SK-N-SH (cell line): ENCODE measurements around the gene MLIP.

ENCODE experiments used
- CHD2 ChIP-seq: fragments of 150-350 bp; IDR thresholded peaks from 2 replicates; pipeline ENCODE4 v1.6.1; 2018; ENCODE audit warnings: low read length; ENCODE audit not compliant: partially characterized antibody
- CTCF ChIP-seq: fragments of 200-600 bp; sonication (generic); IDR thresholded peaks from 2 replicates; pipeline ENCODE4 v1.6.1; 2017; ENCODE audit warnings: antibody characterized with exemption, mild to moderate bottlenecking, moderate library complexity
- EZH2phosphoT487 ChIP-seq: fragments of 200-600 bp; sonication (generic); IDR thresholded peaks from 2 replicates; pipeline ENCODE4 v1.6.1; 2017; ENCODE audit warnings: low read depth, mixed run types, mild to moderate bottlenecking, antibody characterized with exemption, moderate library complexity, borderline replicate concordance
- GABPA ChIP-seq: IDR thresholded peaks from 2 replicates; pipeline ENCODE4 v1.4.0; 2012; ENCODE audit warnings: low read depth, mild to moderate bottlenecking
- JUND ChIP-seq: IDR thresholded peaks from 2 replicates; pipeline ENCODE4 v1.4.0; 2012
- RAD21 ChIP-seq: IDR thresholded peaks from 2 replicates; pipeline ENCODE4 v1.6.1; 2012; ENCODE audit warnings: mild to moderate bottlenecking, low read length
- SIN3A ChIP-seq: IDR thresholded peaks from 2 replicates; pipeline ENCODE4 v1.6.1; 2012; ENCODE audit warnings: low read depth, mild to moderate bottlenecking, low read length, moderate library complexity, borderline replicate concordance
- YY1 ChIP-seq: IDR thresholded peaks from 2 replicates; pipeline ENCODE4 v1.4.0; 2012; ENCODE audit warnings: low read depth, mild to moderate bottlenecking
- TF ChIP-seq, protein P1 (sequence below): IDR thresholded peaks from 2 replicates; pipeline ENCODE4 v1.4.0; 2012; ENCODE audit warnings: low read depth, borderline replicate concordance
- TF ChIP-seq, protein P2 (sequence below): fragments of 150-350 bp; IDR thresholded peaks from 2 replicates; pipeline ENCODE4 v1.6.1; 2017; ENCODE audit warnings: antibody characterized with exemption, low read length, low read depth, borderline replicate concordance

DNA sequence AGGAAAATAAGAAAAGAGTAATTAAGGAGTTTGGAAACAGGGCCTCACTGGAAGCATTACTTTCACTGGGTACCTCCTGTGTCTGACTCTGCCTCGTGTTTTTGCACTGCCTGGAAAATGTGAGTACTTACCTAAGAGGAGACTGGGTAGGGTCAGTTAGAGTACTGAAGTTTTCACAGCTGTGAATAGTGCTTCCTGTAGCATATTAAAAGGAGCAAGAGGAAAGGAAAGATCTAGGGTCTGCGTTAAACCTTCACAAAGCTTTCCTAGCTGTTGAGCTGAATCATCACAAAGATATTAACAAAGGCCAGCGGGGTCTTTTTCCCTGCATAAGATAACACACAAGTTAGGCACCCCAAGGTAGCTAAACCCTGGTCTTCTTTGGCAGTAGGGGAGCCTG lies 82.3 kb downstream of the MLIP start:
- TF ChIP-seq EZH2phosphoT487 (no peak), CTCF (no peak), CHD2 (no peak), RAD21 (no peak), GABPA (no peak), SIN3A (no peak), YY1 (no peak), JUND (no peak)
- TF ChIP-seq, protein P1, sequence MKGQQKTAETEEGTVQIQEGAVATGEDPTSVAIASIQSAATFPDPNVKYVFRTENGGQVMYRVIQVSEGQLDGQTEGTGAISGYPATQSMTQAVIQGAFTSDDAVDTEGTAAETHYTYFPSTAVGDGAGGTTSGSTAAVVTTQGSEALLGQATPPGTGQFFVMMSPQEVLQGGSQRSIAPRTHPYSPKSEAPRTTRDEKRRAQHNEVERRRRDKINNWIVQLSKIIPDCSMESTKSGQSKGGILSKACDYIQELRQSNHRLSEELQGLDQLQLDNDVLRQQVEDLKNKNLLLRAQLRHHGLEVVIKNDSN: no peak
- TF ChIP-seq, protein P2, sequence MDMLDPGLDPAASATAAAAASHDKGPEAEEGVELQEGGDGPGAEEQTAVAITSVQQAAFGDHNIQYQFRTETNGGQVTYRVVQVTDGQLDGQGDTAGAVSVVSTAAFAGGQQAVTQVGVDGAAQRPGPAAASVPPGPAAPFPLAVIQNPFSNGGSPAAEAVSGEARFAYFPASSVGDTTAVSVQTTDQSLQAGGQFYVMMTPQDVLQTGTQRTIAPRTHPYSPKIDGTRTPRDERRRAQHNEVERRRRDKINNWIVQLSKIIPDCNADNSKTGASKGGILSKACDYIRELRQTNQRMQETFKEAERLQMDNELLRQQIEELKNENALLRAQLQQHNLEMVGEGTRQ: no peak
